ENCODE measurements around the gene CYP4F11.
"Not testable (repeated sequence)": the region's sequence is repeated elsewhere in the genome, so short reads cannot be mapped to it uniquely, and the experiment has no call there.

CYP4F11 gene

GRCh38 chr19:15944401-15944800 lies 10.1 kb upstream of the CYP4F11 start:
- TF ChIP-seq CTCF (IDR thresholded peaks at IDR 0.05; ENCODE audit: low read depth, low read length) = no peak
- no peak for DNase-seq (ENCODE audit: low read depth in 2 of 2)
- H3K4me3 ChIP-seq (replicated peaks in 1 of 2; ENCODE audit: low read depth in 2 of 2, low read length in 2 of 2) = no peak overlapping the region

- DNase-seq (ENCODE audit: low read depth in 2 of 2) = no peak
- no peak overlapping the region for H3K4me3 ChIP-seq (replicated peaks in 1 of 2; ENCODE audit: low read depth in 2 of 2, low read length in 2 of 2)
- no peak for TF ChIP-seq CTCF (IDR thresholded peaks at IDR 0.05; ENCODE audit: low read depth, low read length)
Measured at GRCh38 chr19:15937771-15938170, 3.4 kb upstream of the CYP4F11 start.

GRCh38 chr19:15936950-15937349 lies 2.6 kb upstream of the CYP4F11 start:
- DNase-seq (ENCODE audit: low read depth in 2 of 2) = no peak
- H3K4me3 ChIP-seq (replicated peaks in 1 of 2; ENCODE audit: low read depth in 2 of 2, low read length in 2 of 2) = no peak overlapping the region
- TF ChIP-seq CTCF (IDR thresholded peaks at IDR 0.05; ENCODE audit: low read depth, low read length) = no peak

GRCh38 chr19:15936173-15936572 lies 1.8 kb upstream of the CYP4F11 start:
- no peak for DNase-seq (ENCODE audit: low read depth in 2 of 2)
- H3K4me3 ChIP-seq (replicated peaks in 1 of 2; ENCODE audit: low read depth in 2 of 2, low read length in 2 of 2) = no peak overlapping the region
- TF ChIP-seq CTCF (IDR thresholded peaks at IDR 0.05; ENCODE audit: low read depth, low read length) = no peak

- no peak for TF ChIP-seq CTCF (IDR thresholded peaks at IDR 0.05; ENCODE audit: low read depth, low read length)
- no peak overlapping the region for H3K4me3 ChIP-seq (replicated peaks in 1 of 2; ENCODE audit: low read depth in 2 of 2, low read length in 2 of 2)
- DNase-seq (ENCODE audit: low read depth in 2 of 2) = no peak
Measured at GRCh38 chr19:15935167-15935702, 906 bp upstream of the CYP4F11 start.

GRCh38 chr19:15933761-15934331 lies 483 bp downstream of the CYP4F11 start:
- not testable (repeated sequence) for H3K4me3 ChIP-seq (replicated peaks in 1 of 2; ENCODE audit: low read depth in 2 of 2, low read length in 2 of 2); DNase-seq (ENCODE audit: low read depth in 2 of 2)

GRCh38 chr19:15928321-15928720 lies 6.0 kb downstream of the CYP4F11 start:
- DNase-seq (ENCODE audit: low read depth in 2 of 2) = no peak
- H3K4me3 ChIP-seq (replicated peaks in 1 of 2; ENCODE audit: low read depth in 2 of 2, low read length in 2 of 2) = no peak overlapping the region
- TF ChIP-seq CTCF (IDR thresholded peaks at IDR 0.05; ENCODE audit: low read depth, low read length) = no peak
